GM18951 (cell line): ENCODE measurements around the gene PAOX.

ENCODE experiments used
- POLR2A ChIP-seq: IDR thresholded peaks from 4 replicates; pipeline ENCODE4 v1.6.1; 2011; ENCODE audit warnings: mild to moderate bottlenecking; ENCODE audit not compliant: insufficient read length, insufficient read depth; ENCODE audit errors: extremely low read depth
- in situ Hi-C: fragments of 300-500 bp; cut with MboI; formaldehyde crosslinking; loops from one replicate; pipeline ENCODE4 v1.12.0; 2022; ENCODE audit warnings: low sequenced_read_pairs, mixed read lengths, inconsistent platforms; ENCODE audit not compliant: unreplicated experiment

The PAOX gene

GRCh38 chr10:133342942-133343341 is 36.1 kb upstream of the PAOX start:
- no peak for TF ChIP-seq POLR2A
- in situ Hi-C loops: no loop called here

- TF ChIP-seq POLR2A: no peak
- in situ Hi-C loops: no loop called here
Measured at GRCh38 chr10:133343558-133343957, 35.5 kb upstream of the PAOX start.

- TF ChIP-seq POLR2A: no peak
- in situ Hi-C loops: no loop called here
Measured at GRCh38 chr10:133344236-133344635, 34.8 kb upstream of the PAOX start.

DNA sequence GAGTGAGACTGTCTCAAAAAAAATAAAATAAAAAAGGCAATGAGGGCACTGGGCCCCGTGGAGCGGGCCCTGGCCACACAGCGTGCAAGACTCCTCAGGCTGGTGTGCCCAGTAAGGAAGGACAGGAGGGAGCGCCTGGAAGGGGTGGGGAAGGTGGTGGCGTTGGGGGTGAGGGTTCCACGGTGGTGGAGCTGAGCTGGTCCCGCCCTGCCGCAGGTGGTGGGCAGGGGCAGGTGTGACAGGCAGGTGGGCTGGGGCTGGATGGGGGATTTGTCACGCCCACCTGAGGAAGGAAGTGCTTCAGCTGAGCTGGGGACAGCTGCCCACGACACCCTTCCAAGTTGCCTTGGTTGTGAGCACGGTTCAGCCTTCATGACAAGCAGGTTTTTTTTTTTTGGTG is 32.6 kb upstream of the PAOX start:
- in situ Hi-C loops: no loop called here

DNA sequence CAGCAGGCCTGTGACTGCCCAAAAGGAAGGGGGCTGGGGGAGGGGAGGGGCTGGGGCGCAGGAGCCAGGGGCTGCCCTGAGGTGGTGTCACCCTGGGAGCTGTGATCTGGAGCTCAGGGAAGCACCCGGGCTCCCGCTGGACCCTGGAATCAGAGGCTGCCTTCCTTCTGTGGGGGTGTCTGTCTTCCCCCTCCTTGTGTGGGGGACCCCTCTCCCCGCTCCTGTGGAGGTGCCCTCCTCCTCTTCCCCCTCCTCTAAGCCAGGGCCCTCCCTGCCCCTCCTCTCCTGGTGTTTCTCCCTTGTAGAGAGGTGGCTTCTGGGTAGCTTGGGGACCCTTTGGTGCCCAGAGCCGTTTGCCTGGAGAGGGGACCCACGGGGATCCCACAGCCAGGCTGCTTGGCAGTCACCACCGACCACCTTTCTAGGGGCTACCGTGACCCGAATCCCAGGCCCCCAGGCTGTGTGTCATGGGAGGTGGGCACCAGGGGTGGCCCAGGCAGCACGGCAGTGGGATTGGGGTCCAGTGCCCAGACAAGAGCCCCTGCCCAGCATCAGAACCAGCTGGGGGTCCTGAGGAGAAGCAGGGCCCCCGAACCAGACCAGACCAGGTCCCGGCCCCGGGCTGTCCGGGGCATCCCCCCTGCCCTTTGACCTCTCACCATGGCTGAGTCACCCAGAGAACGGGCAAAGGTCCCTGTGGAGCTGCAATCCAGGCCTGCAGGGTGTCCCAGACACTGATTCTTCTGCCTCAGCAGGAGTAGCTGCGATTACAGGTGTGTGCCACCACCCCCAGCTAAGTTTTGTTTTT is 31.1 kb upstream of the PAOX start:
- in situ Hi-C loops: no loop called here
- no peak for TF ChIP-seq POLR2A

More for the DNA sequence above, 32.6 kb upstream of the PAOX start:
- TF ChIP-seq POLR2A: no peak

DNA sequence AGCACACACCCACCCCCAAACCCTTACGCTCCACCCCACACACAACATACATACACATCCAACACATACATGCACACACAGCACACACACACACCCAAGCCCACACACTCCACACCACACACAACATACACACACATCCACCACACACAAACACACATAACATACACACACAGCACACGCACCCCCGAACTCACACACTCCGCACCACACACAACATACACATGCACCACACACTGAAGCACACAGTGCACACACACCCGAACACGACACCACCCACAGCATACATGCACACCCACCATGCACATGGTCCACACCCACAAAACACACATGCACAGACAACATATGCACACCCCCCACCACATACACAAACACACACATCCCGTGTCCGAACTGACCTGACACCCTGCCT is 29.9 kb upstream of the PAOX start:
- no peak for TF ChIP-seq POLR2A
- in situ Hi-C loops: no loop called here

DNA sequence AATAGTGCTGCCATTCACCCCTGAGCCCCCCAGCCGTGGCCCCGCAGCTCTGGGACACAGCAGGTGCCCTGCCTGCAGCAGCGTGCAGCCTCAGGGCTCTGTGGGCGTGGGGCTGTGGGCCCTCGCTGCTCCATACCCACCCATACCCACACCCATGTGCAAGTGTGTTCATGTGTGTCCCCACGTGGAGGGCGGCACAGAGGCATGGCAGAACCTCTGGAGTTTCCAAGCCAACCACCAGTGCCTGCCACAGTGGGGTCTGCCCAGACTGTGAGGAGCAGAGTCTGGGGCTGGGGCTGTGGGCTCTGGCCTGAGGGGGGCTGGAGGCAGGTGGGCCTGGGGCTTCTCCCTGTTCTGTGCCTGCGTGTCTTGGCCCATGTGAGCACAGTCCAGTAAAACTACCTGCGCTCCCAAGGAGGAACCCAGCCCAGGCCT is 29.5 kb upstream of the PAOX start:
- no peak for TF ChIP-seq POLR2A
- in situ Hi-C loops: no loop called here

- TF ChIP-seq POLR2A: no peak
- in situ Hi-C loops: no loop called here
Measured at GRCh38 chr10:133350283-133350949, 28.6 kb upstream of the PAOX start.

DNA sequence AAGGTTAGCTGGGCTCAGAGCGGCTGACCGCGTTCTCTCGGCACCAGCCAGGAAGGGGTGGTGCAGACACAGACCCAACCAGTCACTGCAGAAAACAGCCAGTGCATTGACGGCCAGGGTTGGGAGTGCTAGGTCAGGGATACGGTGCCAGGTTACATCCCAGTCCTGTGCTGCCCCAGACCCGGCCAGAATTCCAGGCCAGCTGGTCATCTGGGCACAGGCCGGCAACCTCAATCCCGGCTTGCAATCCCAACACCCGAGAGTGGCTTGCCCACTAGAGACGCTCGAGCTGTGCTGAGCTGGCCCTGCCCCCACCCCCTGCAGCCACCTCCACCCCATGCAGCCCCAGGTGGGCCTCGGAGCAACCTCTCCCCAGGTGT is 28.1 kb upstream of the PAOX start:
- TF ChIP-seq POLR2A: no peak
- in situ Hi-C loops: no loop called here

GRCh38 chr10:133351408-133352318 is 27.4 kb upstream of the PAOX start:
- no peak for TF ChIP-seq POLR2A

DNA sequence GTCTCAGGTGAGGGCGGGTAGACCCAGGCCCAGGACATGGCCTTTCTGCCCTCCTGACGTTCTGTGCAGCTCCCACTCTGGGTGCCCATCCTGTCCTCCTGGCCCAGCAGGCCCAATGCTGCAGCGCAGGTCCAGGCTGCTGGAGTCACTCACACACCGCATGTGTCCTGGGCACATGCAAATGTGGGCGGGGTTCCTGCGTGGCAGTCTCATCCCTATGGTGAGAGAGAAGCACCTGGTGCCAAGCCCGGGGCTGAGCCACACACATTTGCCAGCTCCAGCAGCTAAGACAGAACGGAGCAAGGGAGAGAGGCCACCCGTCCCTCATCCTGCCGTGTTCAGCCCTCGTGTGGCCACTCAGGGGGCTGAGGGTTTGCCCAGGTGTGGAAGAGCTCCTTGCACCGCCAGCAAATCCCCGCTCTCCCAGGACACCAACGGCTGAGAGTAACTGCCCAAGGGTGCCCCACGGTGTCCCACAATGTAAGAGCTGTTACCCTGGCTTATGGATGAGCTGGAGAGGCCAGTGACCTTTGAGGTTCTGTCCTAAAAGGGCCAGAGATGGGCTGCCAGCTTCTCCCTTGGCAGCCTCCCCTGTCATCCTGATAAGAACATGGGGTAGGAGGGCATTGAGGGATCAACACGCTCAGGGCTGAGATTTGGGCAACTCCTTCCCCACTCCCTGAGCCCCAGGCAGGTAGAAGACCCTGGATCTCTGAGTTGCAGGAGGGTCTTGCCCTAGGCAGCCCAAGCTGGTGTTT is 25.7 kb upstream of the PAOX start:
- in situ Hi-C loops: no loop called here
- peak; percentile 5 for TF ChIP-seq POLR2A

More at GRCh38 chr10:133351408-133352318, 27.4 kb upstream of the PAOX start:
- in situ Hi-C loops: no loop called here

DNA sequence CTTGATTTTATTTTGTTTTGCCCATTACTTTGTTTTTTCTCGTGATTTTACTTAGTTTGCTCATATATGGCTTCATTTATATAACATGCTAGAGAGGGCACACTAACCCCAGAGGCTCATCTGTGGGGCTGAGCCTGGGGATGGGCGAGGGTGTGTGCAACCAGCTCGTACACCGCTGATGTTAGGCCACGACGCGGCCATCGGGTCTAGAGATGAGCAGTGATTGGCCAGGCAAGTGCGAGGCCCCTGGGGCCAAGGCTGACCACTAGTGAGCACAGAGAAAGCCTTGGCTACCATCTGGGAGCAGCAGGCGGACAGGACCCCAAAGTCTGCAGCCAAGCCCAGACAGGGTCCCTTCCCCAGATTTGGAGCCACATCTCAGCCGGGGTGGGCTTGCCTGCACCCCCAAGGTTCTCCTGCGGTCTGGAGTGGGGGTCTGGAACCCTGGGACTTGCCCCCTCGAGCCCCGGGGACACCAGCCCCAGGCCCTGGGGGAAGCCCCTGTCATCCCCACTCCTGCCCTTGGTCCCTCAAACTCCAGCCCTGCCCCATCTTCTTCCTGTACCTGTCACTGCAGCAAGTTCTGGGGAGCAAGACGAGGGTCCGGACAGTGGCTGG is 25.0 kb upstream of the PAOX start:
- in situ Hi-C loops: no loop called here
- TF ChIP-seq POLR2A: no peak

DNA sequence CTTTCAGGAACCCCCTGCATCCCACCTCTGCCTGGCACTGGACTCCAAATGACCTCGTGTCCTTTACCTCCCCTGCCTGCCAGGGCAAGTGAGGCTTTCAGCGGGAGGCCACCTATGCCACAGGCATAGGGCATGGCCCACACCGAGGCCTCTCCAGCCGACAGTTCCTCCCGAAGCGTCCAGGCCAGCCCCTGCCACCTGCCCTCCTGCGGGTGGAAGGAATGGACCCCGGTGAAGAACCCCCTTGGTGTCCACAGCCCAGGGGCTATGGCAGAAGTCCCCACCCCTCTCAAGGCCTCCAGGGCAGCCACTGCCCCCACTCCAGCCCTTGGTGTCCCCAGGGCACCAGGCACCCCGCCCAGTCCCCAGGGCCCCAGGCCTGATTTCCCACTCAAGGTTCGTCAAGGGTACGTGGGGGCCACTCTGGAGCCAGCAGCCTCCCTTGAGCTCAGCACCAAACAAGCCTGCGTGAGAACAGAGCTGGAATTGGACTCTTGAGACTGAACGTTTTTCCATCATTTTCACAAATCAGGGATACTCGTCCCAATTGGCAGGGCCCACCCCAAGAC is 24.3 kb upstream of the PAOX start:
- TF ChIP-seq POLR2A: no peak
- in situ Hi-C loops: no loop called here
